Activated CD8-positive, alpha-beta memory T cell treated with anti-CD3 and anti-CD28 coated beads, Interleukin-2, amount 10 ng/mL, durations not matched to agents 7 days and 5 days (primary cell): ENCODE results near the gene CCDC43. TPM values are rescaled to one million over a fixed set of nuclear protein-coding genes. Genes with fewer than 3 reads are reported as not detected.
"Not testable (repeated sequence)": the region's sequence is repeated elsewhere in the genome, so short reads cannot be mapped to it uniquely, and the experiment has no call there.

Experiments
- ATAC-seq: fragments of 150-1000 bp; cut with Tn5 transposase; one replicate; pipeline ENCODE4 v1.10.0; 2021; ENCODE audit warnings: moderate library complexity
- CTCF ChIA-PET: fragments of 350-600 bp; sonication (Branson Sonifier 250); formaldehyde crosslinking; loops from one replicate; lab custom pipeline; 2021; ENCODE audit warnings: antibody characterized with exemption; lab: Charles Lee
- DNase-seq: peaks from one replicate; pipeline ENCODE4 v3.0.0-alpha.2; 2020
- H3K27ac Mint-ChIP-seq: one replicate; pipeline ENCODE4 v1.8.0; 2021; ENCODE audit warnings: mild to moderate bottlenecking, mixed read lengths
- H3K27me3 Mint-ChIP-seq: one replicate; pipeline ENCODE4 v1.8.0; 2021; ENCODE audit warnings: mixed read lengths
- H3K36me3 Mint-ChIP-seq: one replicate; pipeline ENCODE4 v1.8.0; 2021; ENCODE audit warnings: mild to moderate bottlenecking, mixed read lengths
- H3K4me1 Mint-ChIP-seq: one replicate; pipeline ENCODE4 v1.8.0; 2021; ENCODE audit warnings: mixed read lengths
- H3K4me3 Mint-ChIP-seq: one replicate; pipeline ENCODE4 v1.8.0; 2021; ENCODE audit warnings: mild to moderate bottlenecking, moderate library complexity, mixed read lengths
- H3K9me3 Mint-ChIP-seq: one replicate; pipeline ENCODE4 v1.8.0; 2022; ENCODE audit warnings: low read depth, mixed read lengths
- total RNA-seq, 2 experiments: library from RNA; stranded (reverse); gene quantifications; one replicate each; pipeline ENCODE4 v1.2.3, GENCODE V29; 2021

CCDC43 gene
- total RNA-seq, 2 experiments from 2014 or later: 26.0 to 28.4 TPM

DNA sequence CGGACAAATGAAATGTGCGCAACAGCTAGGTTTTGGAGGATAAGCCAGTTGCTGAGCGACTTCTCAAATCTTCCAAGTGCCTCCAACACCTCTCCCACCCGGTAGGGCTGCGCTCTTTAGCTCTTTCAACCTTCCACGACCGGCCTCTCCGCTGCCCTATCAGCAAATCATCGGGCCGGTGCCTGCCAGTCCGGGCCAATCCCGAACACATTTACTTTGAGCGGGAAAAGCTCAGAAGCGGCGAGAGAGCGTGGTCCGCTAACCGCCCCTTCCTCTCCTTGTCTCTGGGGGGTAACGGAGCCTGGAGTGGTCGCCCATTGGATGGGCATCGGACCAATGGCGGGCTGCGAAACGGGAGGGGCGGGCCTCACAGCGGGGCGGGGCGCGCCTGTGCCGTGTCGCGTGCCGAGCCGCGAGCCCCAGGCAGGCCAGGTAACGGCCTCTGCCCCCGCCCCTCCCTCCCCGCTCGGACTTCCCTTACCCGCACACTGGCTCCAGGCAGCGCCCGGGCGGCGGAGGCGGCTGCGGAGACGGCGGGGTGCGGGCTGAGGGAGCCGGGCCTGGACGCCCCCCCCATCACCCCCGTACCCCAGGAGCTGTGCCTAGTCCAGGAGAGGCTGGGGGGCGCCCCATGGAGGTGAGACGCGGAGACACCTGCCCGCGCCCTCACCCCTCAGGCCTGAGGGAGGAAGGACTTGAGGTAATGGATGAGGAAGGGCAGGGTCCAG, 33.4 kb downstream of the CCDC43 start, which contains the start of gene MEIOC:
Gene MEIOC, plus strand, starts transcription at position 486 of the 728 bp plus-strand sequence. Its CDS starts 146 bp downstream, at position 632.
- DNase-seq: peak; percentile 46
- peak; percentile 78 for ATAC-seq
- Mint-ChIP-seq H3K36me3 (peaks cover 2% of the 10 kb centered on the region), H3K27me3 (peaks cover 38% of the 10 kb centered on the region), H3K4me3 (peak within 1 kb of the TSS; percentile 26), H3K4me1 (peaks cover 3% of the 10 kb centered on the region), H3K9me3 (no peaks in the 10 kb centered on the region), H3K27ac (no peak within 1 kb of the TSS)
- CTCF ChIA-PET: interaction anchor here (0.6 to 1.4 kb wide), 2 partner anchors 14 to 122 kb away, joined by 3 read pairs; no protein-coding TSS in a partner anchor

DNA sequence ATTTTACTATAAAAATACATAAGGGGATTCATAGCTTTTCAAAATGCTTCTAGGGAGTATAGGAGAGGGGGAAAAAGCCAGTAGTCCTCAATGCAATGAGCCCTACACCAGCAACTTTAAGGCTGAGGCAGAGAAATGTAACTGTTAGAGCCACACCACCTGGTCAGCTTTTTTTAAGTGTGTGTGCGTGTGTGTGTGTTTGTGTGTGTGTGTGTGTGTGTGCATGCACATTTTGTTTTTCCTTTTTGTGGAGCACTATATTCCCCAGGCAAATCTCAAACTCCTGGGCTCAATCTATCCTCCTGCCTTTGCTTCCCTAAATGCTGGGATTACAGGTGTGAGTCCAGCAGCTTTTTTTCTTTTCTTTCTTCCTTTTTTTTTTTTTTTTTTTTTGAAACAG, 35.6 kb downstream of the CCDC43 start:
- Mint-ChIP-seq H3K9me3 (no peaks in the 10 kb centered on the region), H3K36me3 (peaks cover 2% of the 10 kb centered on the region), H3K4me1 (peaks cover 3% of the 10 kb centered on the region), H3K27ac (no peak overlapping the region), H3K4me3 (no peak overlapping the region), H3K27me3 (peaks cover 51% of the 10 kb centered on the region)
- DNase-seq (no peak), ATAC-seq (no peak)
- CTCF ChIA-PET: no interaction called here

GRCh38 chr17:44653384-44653783, 36.2 kb downstream of the CCDC43 start:
- Mint-ChIP-seq H3K9me3 (no peaks in the 10 kb centered on the region), H3K4me1 (peaks cover 3% of the 10 kb centered on the region), H3K4me3 (no peak overlapping the region), H3K36me3 (peaks cover 2% of the 10 kb centered on the region), H3K27ac (no peak overlapping the region), H3K27me3 (peaks cover 57% of the 10 kb centered on the region)
- CTCF ChIA-PET: no interaction called here
- DNase-seq (no peak), ATAC-seq (no peak)

DNA sequence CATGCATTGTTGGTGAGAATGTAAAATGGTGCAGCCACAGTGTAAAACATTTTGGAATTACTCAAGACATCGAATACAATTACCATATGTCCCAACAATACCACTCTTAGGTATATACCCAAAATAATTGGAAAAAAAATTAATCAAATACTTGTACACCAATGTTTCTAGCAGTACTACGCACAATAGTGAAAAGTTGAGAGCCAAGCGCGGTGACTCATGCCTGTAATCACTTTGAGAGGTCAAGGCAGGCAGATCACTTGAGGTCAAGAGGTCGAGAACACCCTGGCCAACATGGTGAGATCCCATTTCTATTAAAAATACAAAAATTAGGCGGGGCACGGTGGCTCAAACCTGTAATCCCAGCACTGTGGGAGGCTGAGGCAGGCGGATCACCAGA, 36.8 kb downstream of the CCDC43 start:
- no peak overlapping the region for H3K27ac Mint-ChIP-seq
- peaks cover 2% of the 10 kb centered on the region for H3K36me3 Mint-ChIP-seq
- no peaks in the 10 kb centered on the region for H3K9me3 Mint-ChIP-seq
- ATAC-seq (no peak), DNase-seq (no peak)
- peaks cover 63% of the 10 kb centered on the region for H3K27me3 Mint-ChIP-seq
- CTCF ChIA-PET: no interaction called here
- no peak overlapping the region for H3K4me3 Mint-ChIP-seq
- H3K4me1 Mint-ChIP-seq: peaks cover 3% of the 10 kb centered on the region

DNA sequence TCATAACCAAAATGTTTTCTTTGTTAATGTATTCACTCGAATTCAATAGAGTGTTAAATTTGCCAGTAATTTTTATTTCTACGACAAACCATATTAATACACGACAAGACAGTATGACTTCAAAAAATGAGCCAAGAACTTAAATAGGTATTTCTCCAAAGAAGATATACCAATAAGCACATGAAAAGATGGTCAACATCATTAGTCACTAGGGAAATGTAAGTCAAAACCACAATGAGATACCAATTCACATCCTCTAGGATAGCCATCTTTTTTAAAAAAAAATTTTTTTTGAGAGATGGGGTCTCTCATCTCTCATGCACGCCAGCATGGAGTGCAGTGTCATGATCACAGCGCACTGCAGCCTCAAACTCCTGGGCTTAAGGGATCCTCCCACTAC, 38.3 kb downstream of the CCDC43 start:
- Mint-ChIP-seq H3K4me3 (no peak overlapping the region), H3K36me3 (no peaks in the 10 kb centered on the region), H3K27ac (no peak overlapping the region), H3K9me3 (no peaks in the 10 kb centered on the region), H3K4me1 (no peaks in the 10 kb centered on the region), H3K27me3 (peaks cover 57% of the 10 kb centered on the region)
- DNase-seq (no peak), ATAC-seq (no peak)
- CTCF ChIA-PET: no interaction called here

DNA sequence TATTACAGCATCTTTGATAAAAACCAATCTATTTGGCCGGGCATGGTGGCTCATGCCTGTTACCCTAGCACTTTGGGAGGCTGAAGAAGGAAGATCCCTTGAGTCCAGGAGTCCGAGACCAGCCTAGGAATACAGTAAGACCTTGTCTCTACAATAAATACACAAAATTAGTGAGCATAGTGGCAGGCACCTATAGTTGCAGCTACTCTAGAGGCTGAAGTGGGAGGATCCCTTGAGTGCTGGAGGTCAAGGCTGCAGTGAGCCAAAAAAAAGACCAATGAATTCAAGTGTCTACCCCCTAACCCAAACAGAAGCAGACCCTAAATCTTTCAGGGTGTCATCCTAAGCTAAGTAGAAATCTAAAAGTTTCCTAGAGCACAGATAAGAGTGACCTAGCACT, 40.6 kb downstream of the CCDC43 start:
- Mint-ChIP-seq H3K36me3 (no peaks in the 10 kb centered on the region), H3K27me3 (peaks cover 51% of the 10 kb centered on the region), H3K4me3 (no peak overlapping the region), H3K9me3 (no peaks in the 10 kb centered on the region), H3K27ac (no peak overlapping the region), H3K4me1 (no peaks in the 10 kb centered on the region)
- CTCF ChIA-PET: no interaction called here
- no peak for ATAC-seq
- no peak for DNase-seq

DNA sequence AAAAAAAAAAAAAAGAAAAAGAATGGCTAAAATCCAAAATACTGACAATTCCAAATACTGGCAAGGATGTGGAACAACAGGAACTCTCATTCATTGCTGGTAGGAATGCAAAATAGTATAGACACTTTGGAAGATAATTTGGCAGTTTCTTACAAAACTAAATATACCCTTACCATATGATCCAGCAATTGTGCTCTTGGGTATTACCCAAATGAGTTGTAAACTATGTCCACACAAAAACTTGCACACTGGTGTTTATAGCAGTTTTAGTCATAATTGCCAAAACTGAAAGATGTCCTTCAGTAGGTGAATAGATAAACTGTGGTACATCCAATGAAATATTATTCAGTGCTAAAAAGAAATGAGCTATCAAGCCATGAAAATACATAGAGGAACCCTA, 41.8 kb downstream of the CCDC43 start:
- Mint-ChIP-seq H3K27ac (no peak overlapping the region), H3K36me3 (no peaks in the 10 kb centered on the region), H3K4me1 (no peaks in the 10 kb centered on the region), H3K4me3 (no peak overlapping the region), H3K9me3 (no peaks in the 10 kb centered on the region), H3K27me3 (peaks cover 54% of the 10 kb centered on the region)
- CTCF ChIA-PET: no interaction called here
- ATAC-seq (no peak), DNase-seq (no peak)

GRCh38 chr17:44646280-44646679, 43.3 kb downstream of the CCDC43 start:
- Mint-ChIP-seq H3K4me1 (no peaks in the 10 kb centered on the region), H3K36me3 (no peaks in the 10 kb centered on the region), H3K27ac (no peak overlapping the region), H3K27me3 (peaks cover 58% of the 10 kb centered on the region), H3K9me3 (no peaks in the 10 kb centered on the region), H3K4me3 (no peak overlapping the region)
- CTCF ChIA-PET: interaction anchor here (0.7 kb wide), 1 partner anchor 47 kb away, joined by 3 read pairs; no protein-coding TSS in a partner anchor
- ATAC-seq (no peak), DNase-seq (no peak)

DNA sequence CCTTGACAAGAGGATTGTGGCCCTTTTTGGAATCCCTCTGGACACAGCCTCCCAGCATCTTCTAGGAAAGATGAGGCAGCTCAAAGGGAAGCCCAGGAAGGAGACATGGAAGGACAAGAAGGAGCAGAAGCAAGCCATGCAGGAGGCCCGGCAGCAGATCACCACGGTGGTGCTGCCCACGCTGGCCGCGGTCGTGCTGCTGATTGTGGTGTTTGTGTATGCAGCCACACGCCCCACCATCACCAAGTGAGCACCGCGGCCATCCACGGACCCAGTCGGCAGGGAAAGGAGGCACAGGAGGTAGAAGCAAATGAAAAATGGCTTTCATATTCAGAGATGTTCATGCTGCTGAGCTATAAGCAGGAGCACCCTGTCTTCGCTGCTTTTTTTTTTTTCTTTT, 44.2 kb downstream of the CCDC43 start:
- Mint-ChIP-seq H3K27me3 (peaks cover 49% of the 10 kb centered on the region), H3K9me3 (no peaks in the 10 kb centered on the region), H3K4me3 (no peak overlapping the region), H3K36me3 (no peaks in the 10 kb centered on the region), H3K27ac (no peak overlapping the region), H3K4me1 (no peaks in the 10 kb centered on the region)
- DNase-seq: no peak
- CTCF ChIA-PET: no interaction called here
- ATAC-seq: no peak

- Mint-ChIP-seq H3K27me3 (peaks cover 33% of the 10 kb centered on the region), H3K4me1 (no peaks in the 10 kb centered on the region), H3K4me3 (no peak overlapping the region), H3K9me3 (no peaks in the 10 kb centered on the region), H3K27ac (no peak overlapping the region), H3K36me3 (no peaks in the 10 kb centered on the region)
- ATAC-seq (no peak), DNase-seq (no peak)
- CTCF ChIA-PET: no interaction called here
Observed at GRCh38 chr17:44642834-44643233, 46.7 kb downstream of the CCDC43 start.

DNA sequence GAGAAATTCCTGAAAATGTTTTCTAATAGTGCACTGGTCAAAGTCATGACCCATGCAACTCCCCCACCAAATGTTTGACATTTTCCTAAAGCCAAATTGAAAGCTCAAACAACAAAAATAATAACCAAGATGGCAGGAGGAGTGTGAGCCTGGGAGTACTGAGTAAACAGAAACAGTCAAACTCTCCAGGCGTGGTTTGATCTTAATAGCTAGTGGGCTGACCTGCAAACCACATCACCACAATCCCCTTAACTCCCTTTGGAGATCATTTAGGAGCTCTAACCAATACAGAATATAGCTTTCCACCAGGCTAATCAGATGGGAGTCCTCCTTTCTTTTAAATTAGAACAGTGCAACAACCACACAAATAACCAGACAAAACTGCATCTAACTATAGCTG, 52.5 kb downstream of the CCDC43 start:
- no peak for ATAC-seq
- Mint-ChIP-seq H3K27ac (no peak overlapping the region), H3K4me1 (no peaks in the 10 kb centered on the region), H3K27me3 (peaks cover 25% of the 10 kb centered on the region), H3K4me3 (no peak overlapping the region), H3K36me3 (no peaks in the 10 kb centered on the region), H3K9me3 (no peaks in the 10 kb centered on the region)
- CTCF ChIA-PET: interaction anchor here (1.0 kb wide), 1 partner anchor 106 kb away, joined by 4 read pairs; no protein-coding TSS in a partner anchor
- DNase-seq: no peak

GRCh38 chr17:44636562-44636961, 53.0 kb downstream of the CCDC43 start:
- Mint-ChIP-seq H3K4me1 (no peaks in the 10 kb centered on the region), H3K27me3 (peaks cover 22% of the 10 kb centered on the region), H3K9me3 (no peaks in the 10 kb centered on the region), H3K4me3 (no peak overlapping the region), H3K27ac (no peak overlapping the region), H3K36me3 (no peaks in the 10 kb centered on the region)
- ATAC-seq: no peak
- DNase-seq: no peak
- CTCF ChIA-PET: interaction anchor here (1.0 kb wide), 1 partner anchor 105 kb away, joined by 4 read pairs; no protein-coding TSS in a partner anchor

DNA sequence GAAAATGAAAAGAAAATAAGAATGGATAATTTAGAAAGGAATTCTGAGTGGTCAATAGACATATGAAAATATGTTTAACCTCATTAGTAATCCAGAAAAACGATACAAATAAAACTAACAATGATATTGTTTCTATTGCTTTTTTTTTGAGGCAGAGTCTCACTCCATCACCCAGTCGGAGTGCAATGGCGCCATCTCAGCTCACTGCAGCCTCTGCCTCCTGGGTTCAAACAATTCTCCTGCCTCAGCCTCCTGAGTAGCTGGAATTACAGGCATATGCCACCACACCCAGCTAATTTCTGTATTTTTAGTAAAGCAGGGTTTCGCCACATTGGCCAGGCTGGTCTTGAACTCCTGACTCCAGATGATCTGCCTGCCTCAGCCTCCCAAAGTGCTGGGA, 55.2 kb downstream of the CCDC43 start:
- H3K36me3 Mint-ChIP-seq, H3K4me3 Mint-ChIP-seq, H3K27ac Mint-ChIP-seq, ATAC-seq, H3K9me3 Mint-ChIP-seq, CTCF ChIA-PET, H3K4me1 Mint-ChIP-seq, DNase-seq: not testable (repeated sequence)
- H3K27me3 Mint-ChIP-seq: peaks cover 19% of the 10 kb centered on the region

GRCh38 chr17:44633998-44634397, 55.6 kb downstream of the CCDC43 start:
- Mint-ChIP-seq H3K4me3 (no peak overlapping the region), H3K36me3 (no peaks in the 10 kb centered on the region), H3K27me3 (peaks cover 19% of the 10 kb centered on the region), H3K9me3 (no peaks in the 10 kb centered on the region), H3K27ac (no peak overlapping the region), H3K4me1 (no peaks in the 10 kb centered on the region)
- CTCF ChIA-PET: no interaction called here
- ATAC-seq (no peak), DNase-seq (no peak)
